NCI-H1417 (cell line): ENCODE data around the gene FASLG.
"Not testable (repeated sequence)": the region's sequence is repeated elsewhere in the genome, so short reads cannot be mapped to it uniquely, and the experiment has no call there.

Experiments
- DNase-seq, 3 experiments: peaks; one replicate each; lab custom pipeline; 2025; lab: John Stamatoyannopoulos, UW

FASLG gene

GRCh38 chr1:172680733-172681275 lies 21.9 kb downstream of the FASLG start:
- peak in 1 of 3 experiments; percentile 29 for DNase-seq

- no peak for DNase-seq
These were observed 23.9 kb downstream of the FASLG start for GRCh38 chr1:172682812-172683211.

GRCh38 chr1:172686143-172686542 lies 27.2 kb downstream of the FASLG start:
- no peak for DNase-seq

- not testable (repeated sequence) for DNase-seq
These were observed 29.7 kb downstream of the FASLG start for GRCh38 chr1:172688428-172689085.

GRCh38 chr1:172690925-172691324 lies 32.0 kb downstream of the FASLG start:
- DNase-seq, result not testable (repeated sequence)

- DNase-seq, result no peak
These were observed 38.7 kb downstream of the FASLG start for GRCh38 chr1:172697534-172698002.

- no peak for DNase-seq
These were observed 39.3 kb downstream of the FASLG start for GRCh38 chr1:172698224-172698623.

- no peak for DNase-seq
These were observed 40.2 kb downstream of the FASLG start for GRCh38 chr1:172699111-172699510.

- no peak for DNase-seq
These were observed 40.9 kb downstream of the FASLG start for GRCh38 chr1:172699695-172700227.

- no peak for DNase-seq
These were observed 41.7 kb downstream of the FASLG start for GRCh38 chr1:172700556-172700955.

GRCh38 chr1:172704001-172704400 lies 45.1 kb downstream of the FASLG start:
- DNase-seq, result no peak

GRCh38 chr1:172704420-172705210 lies 45.7 kb downstream of the FASLG start:
- no peak for DNase-seq

- DNase-seq, result peak in 2 of 3 experiments; percentile 14 to 35
These were observed 49.5 kb downstream of the FASLG start for GRCh38 chr1:172708452-172708851.

GRCh38 chr1:172711558-172711957 lies 52.7 kb downstream of the FASLG start:
- no peak for DNase-seq

- no peak for DNase-seq
These were observed 54.6 kb downstream of the FASLG start for GRCh38 chr1:172713466-172713865.
